NCI-H1436 treated with DMSO at 0.1 percent for 48 hours (cell line): ENCODE results near the gene CEMP1.

Source experiments
- DNase-seq: peaks from one replicate; lab custom pipeline; 2025; lab: John Stamatoyannopoulos, UW

The CEMP1 gene

DNA sequence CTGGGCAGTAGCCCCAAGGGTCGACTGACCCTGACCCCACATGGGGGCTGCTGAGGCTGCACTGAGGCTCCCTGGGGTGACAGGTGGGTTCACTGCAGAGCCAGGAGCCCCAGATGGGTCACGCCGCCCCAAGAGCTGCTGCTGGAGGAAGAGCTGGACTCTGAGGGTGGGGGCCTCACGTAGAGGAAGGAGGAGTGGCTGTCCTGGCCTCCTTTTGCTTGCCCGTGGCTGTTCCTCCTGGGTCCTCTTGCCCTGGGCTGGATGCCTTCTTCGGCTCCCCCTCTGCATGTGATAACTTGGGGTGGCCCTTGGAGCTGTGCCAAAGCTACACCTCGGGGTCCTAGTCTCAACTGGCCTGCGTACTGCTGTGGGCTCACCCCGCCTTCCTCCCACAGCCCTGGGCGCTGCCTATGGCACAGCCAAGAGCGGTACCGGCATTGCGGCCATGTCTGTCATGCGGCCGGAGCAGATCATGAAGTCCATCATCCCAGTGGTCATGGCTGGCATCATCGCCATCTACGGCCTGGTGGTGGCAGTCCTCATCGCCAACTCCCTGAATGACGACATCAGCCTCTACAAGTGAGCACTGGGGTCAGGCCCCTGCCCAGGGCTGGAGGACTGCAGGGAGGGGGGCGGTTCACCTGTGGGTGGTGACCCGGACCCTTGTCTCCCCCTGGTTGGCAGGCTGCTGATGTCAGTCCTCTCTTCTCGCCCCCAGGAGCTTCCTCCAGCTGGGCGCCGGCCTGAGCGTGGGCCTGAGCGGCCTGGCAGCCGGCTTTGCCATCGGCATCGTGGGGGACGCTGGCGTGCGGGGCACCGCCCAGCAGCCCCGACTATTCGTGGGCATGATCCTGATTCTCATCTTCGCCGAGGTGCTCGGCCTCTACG, 12.1 kb downstream of the CEMP1 start:
- DNase-seq, result no peak

DNA sequence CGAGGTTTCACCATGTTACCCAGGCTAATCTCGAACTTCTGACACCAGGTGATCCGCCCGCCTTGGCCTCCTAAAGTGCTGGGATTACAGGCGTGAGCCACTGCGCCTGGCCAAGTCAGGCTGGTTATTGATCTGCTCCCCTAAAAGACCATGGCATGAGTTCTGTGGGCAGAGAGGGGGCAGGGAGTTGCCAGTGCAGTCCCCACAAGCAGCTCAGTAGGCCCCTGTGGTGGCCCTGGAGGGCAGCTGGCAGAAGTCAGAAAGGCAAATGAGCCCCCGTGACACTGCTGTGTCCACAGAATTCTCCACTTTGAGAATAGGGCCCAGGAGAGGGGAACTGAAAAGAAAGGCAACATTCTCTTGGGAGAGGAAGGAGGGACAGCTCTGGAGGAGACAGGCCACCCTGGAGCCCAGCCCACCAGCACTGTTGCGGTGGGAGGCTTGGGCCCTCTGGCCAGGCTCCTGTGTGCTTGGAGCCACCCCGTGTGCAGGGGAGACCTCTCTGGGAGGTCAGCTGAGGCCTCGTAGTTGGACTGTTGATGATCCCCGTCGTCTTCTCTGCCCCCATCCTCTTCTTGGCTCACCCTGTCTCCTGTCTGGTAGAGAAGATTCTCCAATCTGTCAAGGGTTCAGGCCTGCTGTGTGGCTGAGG, 13.1 kb downstream of the CEMP1 start:
- no peak for DNase-seq

DNA sequence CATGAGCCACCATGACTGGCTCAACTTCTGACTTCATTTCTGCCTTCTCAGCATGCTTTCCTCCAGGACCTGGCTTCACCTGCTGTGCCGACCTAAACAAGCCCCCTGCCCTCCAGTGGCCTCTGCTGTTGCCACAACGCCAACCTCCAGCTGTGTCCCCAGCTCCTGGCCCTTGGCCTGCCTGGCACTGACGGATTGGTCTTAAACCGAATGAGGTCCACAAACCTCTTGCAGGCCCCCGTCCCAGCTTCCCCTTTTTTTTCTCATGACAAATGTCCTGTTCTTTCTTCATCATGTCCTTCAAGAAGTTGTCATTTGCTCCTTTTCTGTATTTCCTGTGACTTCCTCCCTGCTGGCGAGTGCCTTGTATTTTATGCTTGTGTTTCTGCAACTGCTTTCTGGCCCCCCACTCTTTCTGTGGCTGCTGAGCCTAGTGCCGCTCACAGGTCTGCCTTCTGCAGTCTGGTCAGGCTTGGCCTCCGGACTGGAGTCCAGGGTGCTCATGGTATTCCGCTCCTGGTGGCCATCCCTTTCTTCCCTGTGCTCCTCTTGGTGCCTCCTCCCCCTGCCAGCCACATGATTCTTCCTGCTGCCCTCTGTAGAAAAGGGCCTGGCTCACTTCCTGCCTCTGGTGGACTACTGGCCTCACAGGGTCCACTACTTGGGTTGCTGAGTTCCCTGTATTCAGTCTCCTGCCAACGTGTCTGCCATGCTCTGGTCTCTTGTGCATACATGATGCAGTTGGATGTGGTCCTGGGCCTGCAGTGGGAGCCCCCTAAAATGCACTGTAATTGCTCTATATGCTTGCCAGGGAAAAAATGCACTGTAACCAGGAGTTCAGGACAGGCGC, 14.6 kb downstream of the CEMP1 start:
- DNase-seq, result no peak

DNA sequence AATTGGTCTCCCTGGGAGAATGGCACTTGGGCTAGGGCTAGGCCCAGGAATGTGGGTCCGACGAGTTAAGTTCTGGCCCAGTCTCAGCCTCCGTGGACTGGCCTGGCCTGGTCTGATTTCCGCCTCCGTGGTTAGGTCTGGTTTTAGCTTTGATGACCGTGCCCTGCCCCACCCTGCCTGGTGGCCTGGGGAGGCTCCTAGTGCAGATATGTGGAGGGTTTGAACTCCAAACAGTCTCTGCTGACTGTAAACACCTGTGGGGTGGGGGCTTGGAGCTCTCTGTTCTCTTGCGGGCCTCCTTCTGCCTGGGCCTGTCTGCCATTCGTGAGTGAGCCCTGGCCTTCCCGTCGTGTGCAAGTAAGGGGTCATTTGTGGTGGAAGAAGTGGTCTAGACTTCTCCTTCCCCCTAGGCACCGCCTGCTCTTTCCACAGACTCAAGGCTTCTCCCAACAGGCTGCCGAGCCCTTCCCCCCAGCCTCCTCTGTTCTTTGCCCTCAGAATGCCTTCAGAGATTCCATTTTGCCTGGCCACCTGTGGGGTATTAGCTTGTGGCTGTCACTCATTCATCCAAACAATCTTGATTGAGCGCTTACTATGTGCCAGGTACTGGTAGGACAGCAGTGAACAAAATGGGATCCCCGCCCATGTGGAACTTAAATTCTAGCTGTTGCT, 15.9 kb downstream of the CEMP1 start:
- no peak for DNase-seq

DNA sequence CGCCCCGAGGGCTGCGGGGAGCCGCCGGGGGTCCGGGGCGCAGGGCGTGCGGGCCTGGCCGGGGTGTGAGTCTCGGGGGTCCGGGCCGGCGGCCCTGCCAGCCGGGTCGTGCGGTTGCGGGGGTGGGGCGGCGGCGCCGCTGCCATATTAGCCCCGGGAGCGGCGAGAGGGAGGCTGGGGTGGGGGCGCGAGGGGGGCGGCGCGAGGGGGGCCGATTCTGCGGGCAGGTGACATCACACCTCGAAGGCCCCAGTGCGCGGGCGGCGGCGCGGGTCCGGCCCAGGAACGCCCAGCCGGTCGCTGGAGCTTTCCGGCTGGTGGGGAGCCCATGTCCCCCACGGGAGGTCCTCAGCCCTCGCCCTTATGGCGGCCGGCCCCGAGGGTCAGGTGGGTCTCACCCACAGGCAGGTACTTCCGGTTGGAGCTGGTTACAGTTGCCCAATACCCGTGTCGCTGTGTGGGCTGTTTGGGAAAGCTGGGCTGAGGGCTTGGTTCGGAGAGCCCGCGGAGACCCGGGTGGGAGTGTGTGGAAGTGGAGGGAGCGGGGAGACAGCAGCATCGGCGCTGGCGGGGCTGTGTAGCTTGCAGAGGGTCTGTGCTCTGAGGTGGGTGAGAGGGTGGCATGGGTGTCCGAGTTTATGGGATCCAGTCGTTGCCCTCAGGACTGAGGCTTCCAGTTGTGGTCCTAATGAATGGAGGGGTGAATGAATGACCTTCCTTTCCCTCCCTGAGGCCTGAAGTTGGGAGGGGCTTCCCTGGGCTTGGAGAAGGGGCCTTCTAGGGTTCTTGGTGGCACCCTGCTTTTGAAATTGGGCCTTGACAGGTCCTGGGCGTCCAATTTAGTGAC, 16.7 kb downstream of the CEMP1 start:
- no peak for DNase-seq

DNA sequence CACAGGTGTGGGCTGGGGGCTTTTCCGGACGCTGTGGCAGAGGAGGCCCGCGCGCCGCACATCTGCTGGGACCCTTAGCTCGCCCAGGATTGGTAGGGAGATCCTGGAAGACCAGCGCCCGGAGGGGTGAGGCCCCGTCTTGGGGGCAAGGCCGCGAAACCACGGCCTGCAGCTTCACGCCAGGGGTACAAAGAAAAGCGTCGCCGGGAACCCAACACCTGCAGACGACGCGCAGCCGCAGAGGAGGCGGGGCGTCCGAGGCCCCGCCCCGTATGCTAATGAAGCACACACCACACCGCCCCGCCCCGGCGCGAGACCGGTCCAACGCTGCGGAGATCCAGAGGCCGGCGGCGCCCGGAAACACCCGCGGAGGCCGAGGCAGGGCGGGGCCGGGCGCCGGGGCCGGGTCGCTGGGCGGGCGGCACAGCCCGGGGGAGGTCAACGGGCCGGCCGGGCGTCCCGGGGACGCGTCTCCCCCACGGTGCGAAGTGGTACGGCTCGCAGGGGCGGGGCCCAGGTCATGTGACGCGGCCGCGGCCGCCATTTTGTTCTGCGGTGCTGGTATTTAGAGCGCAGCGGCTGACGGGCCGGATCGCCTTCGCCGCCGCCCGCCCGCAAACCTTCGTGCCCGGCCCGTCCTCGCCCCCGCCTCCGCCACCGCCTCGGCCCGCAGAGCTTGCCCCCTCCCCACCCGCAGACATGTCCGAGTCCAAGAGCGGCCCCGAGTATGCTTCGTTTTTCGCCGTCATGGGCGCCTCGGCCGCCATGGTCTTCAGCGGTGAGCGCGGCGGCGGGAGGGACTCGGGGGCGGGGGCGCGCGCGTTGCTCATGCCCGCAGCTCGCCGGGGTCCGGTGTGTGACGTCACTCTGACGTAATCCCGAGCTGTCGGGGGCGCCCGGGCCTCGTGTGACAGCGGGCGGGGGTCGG, 17.5 kb downstream of the CEMP1 start, which contains the start of gene ATP6V0C:
Gene ATP6V0C, plus strand, starts transcription at position 548 of the 928 bp plus-strand sequence. Its CDS starts 152 bp downstream, at position 700.
- peak; percentile 36 for DNase-seq

DNA sequence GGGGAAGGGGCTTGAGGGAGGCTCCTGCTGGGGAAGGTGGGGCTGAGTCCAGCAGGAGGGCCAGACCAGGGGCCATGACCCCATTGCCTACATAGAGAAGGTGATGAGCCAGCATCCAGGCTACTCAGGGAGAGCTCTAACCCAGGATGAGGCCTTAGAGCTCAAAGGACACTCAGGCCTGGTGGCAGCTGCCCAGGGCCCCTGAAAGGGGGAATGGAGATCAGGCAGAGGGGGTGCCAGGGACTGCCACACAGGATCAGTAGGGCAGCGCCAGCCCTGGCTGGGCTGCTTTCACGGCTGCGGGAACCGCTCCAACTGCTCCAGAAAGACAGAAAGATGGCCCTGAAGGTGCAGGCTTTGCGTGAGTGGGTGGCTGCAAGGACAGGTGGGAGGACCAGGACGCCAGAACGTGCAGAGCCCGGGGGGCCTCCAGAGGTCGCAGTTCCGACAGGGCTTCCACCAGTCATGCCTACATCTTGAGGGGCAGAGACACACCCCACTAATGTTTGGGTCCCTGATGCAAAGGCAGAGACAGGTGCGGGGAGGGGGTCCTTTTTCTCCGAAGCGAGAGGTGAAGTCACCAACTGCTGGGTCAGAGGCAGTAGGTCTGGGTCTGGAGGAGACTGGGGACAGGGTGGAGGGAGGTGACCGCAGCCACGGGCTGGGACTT, 18.3 kb downstream of the CEMP1 start:
- no peak for DNase-seq

DNA sequence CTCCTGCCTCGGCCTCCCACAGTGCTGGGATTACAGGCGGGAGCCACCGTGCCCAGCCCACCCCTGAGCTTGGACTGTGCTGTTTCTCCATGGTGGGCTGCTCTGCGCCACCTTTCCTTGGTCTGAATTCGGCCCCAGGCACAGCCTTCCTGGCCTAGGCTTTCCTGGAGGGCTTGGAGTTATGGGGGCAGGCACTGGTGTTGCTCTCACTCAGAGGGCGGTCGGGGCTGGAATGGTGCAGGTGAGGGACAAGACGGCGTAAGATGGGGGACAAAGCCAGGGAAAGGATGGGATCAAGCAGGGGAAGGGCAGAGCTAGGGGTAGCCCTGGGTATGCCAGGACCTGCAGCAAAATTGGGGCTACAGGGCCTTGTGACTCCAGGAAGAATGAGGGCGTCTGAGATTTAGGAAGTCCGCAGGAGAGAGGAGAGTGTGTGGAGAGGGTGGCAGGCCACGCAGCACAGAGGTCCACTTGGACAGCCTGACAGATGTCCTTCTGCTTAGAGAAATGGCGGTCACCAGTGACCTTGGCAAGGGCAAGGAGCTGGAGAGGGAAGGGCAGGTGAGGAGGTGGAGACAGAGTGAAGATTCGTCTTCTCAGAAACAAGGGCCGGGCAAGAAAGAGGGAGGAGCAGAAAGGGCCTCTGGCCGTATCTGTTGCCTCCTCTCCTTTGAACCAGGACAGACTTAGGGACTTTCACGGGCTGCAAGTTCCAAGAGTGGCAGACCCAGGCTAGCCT, 19.0 kb downstream of the CEMP1 start:
- DNase-seq, result no peak

DNA sequence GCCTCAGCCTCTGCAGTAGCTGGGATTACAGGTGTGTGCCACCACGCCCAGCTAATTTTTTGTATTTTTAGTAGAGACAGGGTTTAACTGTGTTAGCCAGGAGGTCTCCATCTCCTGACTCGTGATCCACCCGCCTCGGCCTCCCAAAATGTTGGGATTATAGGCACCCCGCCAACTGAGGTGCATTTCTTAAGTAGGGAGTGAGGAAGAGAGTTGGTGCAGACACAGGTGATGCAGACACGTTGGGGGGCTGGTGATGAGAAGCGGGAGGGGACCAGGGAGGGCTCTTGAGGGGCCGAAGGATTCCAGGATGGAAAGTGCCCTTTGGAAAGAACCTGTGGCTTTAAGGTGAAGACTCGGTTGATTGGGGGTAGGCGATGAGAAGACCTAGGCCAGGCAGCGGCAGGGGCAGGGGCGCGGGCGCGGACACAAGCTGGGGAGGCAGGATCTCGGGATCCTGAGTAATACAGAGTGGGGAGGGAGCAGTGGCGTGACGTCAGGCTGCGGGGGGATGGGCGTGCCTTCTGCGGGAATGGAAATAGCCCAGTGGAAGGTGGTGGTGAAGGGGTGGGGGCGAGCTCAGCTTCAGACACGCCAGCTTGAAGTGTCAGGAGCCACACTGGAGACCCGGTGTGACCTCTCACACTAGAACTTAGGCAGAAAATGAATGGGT, 19.9 kb downstream of the CEMP1 start:
- no peak for DNase-seq

DNA sequence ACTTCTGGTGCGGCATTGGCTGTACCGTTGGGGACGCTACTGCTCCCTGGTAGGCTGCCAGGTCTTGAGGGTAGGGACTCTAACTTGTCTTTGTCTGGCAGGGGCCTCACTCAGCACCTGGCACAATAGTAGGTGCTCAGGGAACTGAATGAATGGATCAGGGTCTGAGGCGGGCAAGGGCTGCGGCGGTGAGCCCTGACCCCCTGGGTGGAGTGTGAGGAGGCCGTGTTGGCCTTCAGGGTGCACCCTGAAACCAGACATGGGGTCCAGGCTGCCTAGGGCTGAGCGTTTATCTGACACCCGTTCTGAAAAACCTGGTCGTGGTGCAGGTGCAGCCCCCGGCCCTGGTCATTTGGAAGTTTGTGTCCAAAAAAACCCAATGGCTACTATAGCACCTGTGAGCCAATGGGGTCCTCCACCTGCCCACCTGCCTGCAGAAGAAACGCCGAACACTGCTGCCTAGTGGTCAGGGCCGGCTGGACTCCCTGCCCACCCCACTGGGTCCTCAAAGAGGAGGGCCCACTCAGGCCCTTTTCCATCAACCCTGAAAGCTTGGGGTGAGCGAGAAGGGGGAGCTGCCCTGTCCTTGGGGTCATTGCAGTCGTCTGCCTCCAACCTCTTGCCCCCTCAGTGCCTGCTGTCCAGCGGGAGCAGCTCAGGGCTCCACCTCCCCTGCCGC, 22.3 kb downstream of the CEMP1 start:
- DNase-seq, result no peak

DNA sequence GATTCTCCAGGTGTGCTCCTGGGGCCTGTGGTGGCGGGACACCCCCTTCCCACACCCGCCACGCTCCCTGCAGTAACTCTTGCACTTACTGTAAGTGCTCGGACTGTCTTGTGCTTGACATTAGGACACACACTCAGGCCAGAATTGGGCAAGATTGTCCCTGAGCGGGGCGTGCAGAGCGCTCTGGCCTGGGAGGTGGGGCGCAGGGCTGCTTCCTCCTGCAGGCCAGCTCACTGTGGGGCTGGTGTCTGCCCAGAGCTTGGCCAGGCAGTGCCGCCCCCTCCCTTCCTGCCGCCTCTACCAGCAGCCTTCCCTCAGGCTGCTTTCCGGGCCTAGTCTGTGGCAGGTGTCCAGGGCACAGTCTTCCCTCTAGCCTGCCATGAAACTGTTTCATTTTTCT, 23.5 kb downstream of the CEMP1 start:
- DNase-seq, result no peak

DNA sequence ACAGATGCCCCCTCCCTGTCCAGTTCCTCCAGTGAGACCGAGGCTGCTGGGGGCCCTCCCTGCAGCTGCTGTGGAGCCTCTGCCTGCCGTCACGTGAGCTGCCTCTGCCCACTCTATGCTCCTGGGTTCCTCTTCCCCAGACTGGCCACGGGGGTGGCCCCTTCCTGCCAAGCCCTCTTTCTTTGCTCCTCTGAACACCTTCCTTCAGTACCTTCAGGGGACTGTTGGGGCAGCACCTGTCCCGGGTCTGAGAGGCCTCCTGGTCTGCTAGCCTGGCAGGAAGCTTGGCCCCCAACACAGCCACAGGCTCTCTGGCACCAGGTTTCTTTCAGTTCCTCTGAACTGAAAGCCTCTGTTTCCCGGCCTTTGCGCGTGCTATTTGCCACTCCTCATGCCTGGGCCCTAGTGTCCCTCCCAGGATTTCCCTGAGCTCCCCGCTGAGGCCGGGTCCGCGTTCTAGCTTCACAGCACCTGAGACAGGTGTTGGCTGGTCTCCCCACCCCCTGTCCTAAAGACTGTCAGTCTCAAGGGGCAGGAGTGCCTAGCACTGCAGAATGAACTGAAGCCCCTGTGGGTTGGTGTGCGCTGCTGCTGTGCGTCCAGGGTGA, 24.1 kb downstream of the CEMP1 start:
- DNase-seq, result no peak

DNA sequence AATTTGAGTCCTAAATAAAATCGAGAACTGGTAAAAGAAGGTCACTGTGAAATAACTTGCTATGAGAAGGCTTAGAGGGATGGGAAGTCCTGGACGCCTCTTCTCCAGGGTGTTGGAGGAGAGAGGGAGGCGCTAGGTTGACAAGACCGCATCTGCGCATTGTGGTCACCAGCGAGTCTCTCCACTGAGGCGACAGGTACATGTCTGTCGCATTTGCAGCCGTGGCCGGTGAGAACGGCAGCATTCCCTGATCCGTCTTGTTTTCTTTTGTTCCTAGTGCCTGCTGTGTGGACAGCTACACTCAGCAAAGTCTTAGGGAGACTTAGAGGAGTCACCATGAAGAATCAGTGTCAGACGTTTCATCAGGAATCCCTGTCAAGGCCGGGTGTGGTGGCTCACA, 25.5 kb downstream of the CEMP1 start:
- DNase-seq, result no peak

DNA sequence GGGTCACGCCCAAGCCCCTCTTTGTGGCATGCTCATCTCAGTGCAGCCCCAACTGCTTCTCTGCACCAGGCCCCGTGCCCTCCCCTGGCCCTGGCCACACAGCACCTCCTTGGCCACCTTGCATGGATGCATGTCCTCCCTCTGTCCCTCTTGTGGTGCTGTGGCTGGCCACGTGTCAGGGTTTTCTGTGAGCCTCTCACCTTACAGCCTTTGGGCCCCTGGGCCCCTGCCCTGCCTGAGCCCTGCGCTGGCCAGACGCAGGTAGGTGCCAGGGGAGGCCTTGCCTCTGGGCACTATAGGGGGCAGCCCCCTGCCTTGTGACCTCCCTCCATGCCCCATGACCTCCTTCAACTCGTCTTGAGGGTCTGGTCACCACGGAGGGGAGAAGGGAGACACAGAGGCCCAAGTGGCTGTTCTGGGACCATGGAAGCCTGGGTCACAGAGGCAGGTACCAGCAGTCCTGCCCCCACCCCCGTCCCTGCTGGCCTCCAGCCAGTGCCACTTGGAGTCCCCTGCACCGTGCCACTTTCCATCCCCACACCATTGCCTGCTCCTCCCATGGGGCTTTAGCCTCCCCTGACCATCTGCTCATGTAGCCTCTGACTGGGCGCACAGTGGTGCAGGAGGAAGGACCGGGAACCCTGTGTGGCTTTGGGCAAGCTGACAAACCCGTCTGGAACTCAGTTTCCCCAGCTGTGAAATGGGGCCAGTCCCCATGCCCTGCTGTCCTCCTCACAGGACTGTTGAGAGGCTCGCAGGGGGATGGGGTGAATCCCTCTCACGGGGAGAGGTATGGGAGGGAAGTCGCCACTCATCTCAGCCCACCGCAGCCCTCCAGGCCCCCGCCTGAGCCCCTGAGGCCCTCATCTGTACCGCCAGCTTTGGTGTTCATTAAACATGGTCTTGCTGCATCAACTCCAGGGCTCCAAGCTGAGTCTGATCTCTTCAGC, 29.0 kb downstream of the CEMP1 start:
- DNase-seq, result no peak

DNA sequence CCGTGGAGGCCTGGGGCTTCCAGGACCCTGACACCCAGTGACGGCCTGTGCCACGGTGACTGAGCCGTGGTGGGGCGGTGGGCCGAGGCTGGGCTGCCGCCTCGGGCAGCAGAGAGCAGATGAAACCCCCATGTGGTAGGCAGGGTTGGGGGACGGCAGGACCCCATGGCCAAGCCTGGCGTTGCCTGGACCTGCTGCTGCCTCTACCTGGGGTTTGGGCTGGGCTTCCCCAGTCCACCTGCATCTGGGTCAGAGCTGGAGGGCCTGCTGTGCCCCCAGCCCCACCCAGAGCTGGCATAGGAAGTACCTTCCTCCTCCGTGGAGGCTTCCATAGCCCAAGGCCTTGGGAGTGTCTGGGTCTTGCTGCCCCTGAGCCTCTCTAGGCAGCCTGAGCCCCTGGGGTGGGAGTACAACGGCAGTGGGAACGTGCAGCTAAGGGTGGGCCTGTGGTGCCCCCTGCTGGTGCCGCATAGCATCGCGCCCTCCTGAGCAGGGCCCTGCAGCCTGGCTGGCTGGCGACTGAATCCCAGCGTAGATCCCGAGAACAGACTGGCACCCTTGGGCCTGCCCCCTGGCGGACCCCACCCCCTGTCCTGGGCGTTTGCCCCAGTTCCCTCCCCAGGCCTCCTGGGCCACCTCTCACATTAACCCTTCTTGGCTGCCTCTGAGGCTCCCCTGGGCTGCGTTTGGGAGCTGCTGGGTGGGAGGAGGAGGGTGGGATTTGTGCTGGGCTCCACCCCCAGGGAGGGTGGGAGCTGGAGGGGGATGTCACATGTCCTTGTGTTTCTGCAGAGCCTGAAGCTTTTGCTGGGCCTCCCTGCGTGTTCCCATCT, 30.1 kb downstream of the CEMP1 start:
- DNase-seq, result no peak
